ENCODE data around the gene SETD3.

SETD3 gene

DNA sequence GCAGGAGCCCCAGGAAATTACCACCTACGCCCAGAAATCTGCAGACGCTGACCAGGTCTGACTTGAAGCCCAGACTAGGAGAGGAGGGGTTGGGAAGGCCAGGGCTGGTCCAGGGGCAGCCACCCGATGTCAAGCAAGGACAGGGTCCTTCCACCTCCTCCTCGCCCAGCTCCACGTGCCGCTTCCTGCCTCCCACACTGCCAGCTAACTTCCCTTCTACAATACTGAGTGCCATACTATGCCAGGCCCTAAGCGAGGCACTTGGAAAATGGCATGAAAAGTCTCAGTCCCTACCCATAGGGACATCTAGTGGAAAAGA is 71.7 kb downstream of the SETD3 start:
- no peak overlapping the region for H3K4me3 ChIP-seq (ENCODE audit: low read length)
- DNase-seq (ENCODE audit: low read depth), result no peak
- TF ChIP-seq, protein P1, sequence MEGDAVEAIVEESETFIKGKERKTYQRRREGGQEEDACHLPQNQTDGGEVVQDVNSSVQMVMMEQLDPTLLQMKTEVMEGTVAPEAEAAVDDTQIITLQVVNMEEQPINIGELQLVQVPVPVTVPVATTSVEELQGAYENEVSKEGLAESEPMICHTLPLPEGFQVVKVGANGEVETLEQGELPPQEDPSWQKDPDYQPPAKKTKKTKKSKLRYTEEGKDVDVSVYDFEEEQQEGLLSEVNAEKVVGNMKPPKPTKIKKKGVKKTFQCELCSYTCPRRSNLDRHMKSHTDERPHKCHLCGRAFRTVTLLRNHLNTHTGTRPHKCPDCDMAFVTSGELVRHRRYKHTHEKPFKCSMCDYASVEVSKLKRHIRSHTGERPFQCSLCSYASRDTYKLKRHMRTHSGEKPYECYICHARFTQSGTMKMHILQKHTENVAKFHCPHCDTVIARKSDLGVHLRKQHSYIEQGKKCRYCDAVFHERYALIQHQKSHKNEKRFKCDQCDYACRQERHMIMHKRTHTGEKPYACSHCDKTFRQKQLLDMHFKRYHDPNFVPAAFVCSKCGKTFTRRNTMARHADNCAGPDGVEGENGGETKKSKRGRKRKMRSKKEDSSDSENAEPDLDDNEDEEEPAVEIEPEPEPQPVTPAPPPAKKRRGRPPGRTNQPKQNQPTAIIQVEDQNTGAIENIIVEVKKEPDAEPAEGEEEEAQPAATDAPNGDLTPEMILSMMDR (IDR thresholded peaks at IDR 0.05; ENCODE audit: insufficient read depth, low read depth, low read length, missing control alignments), result no peak

DNA sequence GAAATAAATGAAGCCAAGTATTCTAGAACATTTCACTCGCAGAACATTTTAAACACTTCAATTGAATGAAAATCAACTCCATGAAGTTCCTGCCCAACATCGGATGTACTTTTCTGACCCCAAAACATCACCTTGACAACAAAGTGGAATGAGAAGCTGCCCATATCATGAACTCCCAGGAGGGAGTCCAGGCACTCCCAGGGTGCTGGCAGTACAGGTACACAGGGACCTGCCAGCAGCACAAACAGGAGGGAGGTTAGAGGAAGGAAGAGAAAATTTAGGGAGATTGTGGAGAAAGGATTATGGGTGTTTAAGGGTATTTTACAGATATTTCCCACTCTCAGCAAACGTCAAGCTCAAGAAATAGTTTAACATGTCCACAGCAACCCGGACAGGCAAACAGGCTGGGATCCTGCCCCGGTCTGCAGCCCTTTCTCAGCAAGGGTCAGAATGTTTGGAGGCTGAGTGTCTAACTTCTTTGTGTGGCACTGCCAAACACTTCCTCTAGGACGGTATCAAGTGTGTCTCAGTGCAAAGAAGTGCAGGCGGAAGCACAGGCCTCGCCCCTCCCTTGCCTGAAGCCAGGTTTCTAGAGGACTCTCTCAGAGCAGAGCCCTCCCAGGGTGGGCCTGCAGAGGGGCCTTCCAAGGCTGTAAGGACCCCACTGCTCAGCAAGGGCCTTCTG is 72.2 kb downstream of the SETD3 start:
- TF ChIP-seq, protein P1 (IDR thresholded peaks at IDR 0.05; ENCODE audit: insufficient read depth, low read depth, low read length, missing control alignments), result no peak
- no peak overlapping the region for H3K4me3 ChIP-seq (ENCODE audit: low read length)
- no peak for DNase-seq (ENCODE audit: low read depth)

DNA sequence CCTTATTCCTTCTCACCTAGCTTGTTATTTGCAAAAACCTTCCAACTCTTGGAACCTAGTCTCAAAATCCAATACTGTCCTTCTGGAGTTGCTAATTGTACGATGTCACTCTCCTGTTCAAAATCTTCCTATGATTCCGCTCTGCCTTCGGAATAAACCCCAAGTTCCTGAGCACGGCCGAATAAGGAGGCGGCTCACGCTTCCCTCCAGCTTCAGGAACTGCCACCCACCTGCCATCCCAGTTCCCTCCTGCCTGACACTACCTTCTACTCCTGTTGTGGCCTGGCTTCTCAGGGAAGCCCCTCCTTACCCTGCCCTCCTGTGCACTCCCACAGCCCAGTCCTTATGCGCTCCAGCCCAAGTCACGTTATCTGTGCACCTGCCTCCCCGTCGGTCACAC is 73.2 kb downstream of the SETD3 start:
- no peak overlapping the region for H3K4me3 ChIP-seq (ENCODE audit: low read length)
- DNase-seq (ENCODE audit: low read depth), result no peak
- TF ChIP-seq, protein P1 (IDR thresholded peaks at IDR 0.05; ENCODE audit: insufficient read depth, low read depth, low read length, missing control alignments), result no peak

DNA sequence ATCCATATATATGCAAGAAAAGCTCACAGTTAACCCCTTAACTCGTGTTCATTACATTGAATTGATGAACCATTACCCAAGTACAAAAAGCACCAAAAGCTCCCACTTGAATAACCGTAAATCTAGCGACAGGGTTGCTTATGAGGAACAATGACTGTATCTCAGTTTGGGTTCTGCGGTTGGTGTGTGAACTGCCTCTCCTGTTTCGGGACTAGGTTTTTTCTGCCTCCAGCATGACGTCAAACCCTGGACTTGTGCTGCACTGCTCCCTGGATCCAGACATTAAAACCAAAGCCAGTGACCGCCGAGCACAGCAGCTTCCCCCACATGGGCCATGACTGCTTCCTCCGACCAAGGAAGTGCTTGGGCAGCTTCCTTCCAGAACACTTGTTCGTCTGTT is 77.7 kb downstream of the SETD3 start:
- TF ChIP-seq, protein P1 (IDR thresholded peaks at IDR 0.05; ENCODE audit: insufficient read depth, low read depth, low read length, missing control alignments), result no peak
- DNase-seq (ENCODE audit: low read depth), result no peak

DNA sequence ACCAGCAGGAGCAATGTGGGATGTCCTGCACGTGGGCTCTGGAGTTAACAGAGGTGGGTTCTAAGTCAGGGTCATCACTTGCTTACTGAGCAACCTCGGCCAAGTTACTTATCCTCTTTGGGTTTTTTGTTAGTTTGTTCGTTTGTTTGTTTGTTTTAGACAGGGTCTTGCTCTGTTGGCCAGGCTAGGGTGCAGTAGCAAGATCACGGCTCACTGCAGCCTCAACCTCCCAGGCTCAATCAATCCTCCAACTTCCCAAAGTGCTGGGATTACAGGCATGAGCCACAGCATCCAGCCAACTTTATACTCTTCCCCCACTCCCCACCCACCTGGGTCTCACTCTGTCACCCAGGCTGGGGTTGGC is 78.4 kb downstream of the SETD3 start:
- TF ChIP-seq, protein P1 (IDR thresholded peaks at IDR 0.05; ENCODE audit: insufficient read depth, low read depth, low read length, missing control alignments), result no peak
- H3K4me3 ChIP-seq (ENCODE audit: low read length), result no peak overlapping the region
- DNase-seq (ENCODE audit: low read depth), result no peak

More for the DNA sequence above, 77.7 kb downstream of the SETD3 start:
- no peak overlapping the region for H3K4me3 ChIP-seq (ENCODE audit: low read length)

DNA sequence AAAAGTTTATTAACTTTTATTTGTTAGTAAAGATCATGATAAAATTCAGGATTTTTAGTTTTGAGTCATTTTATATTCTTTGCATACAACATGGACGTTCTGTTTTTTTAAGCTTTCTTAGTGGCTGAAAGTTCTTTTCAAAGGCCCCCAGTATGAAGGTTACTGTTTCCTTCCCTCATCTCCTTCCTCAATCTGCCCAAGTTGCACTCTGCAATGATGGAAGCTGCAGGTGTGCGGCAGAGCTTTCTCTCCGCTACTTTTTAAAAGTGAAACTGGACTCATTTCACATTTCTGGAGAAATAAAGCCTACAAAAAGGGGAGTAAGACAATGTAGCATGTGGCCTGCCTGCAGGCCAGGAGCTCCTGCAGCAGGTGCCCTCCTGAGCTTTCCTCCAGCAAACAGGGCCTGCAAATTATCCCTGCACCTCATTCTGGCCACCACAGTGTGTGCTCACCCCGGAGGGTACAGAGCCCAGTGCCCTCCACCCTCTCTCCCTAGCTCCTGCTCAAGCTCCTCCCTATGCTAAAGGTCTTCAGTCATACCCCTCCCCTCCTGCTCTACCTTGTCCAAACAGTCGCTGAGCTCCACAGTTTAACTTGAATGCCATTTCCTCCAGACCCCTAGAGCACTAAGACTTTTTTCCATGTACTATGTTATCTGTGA is 78.9 kb downstream of the SETD3 start:
- no peak overlapping the region for H3K4me3 ChIP-seq (ENCODE audit: low read length)
- DNase-seq (ENCODE audit: low read depth), result no peak
- TF ChIP-seq, protein P1 (IDR thresholded peaks at IDR 0.05; ENCODE audit: insufficient read depth, low read depth, low read length, missing control alignments), result no peak

DNA sequence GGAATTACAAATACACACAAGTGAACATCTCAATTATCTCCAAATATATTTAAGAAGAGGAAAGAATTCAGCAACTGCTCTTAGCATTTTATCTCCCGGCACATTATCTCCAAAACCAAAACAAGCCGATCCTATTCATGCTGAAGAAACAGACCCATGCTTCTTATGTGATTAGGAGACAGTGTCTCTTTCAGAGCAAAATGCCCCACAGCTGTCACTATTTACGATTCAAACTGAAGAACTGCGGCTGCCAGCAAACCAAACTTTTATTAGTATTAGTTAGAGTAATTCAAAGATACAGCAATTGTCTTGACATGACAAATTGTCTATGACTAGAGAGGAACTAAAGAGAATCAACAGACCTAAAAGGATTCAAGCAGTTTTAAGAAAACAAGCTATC is 79.4 kb downstream of the SETD3 start:
- DNase-seq (ENCODE audit: low read depth), result no peak
- TF ChIP-seq, protein P1 (IDR thresholded peaks at IDR 0.05; ENCODE audit: insufficient read depth, low read depth, low read length, missing control alignments), result no peak
- H3K4me3 ChIP-seq (ENCODE audit: low read length), result no peak overlapping the region

All from epithelial cell of esophagus (primary cell).